HFFc6 (cell line): Measurements from ENCODE around the gene ZBED1. TPM values are rescaled to one million over a fixed set of nuclear protein-coding genes. Genes with fewer than 3 reads are reported as not detected.
"Not testable (repeated sequence)": the region's sequence is repeated elsewhere in the genome, so short reads cannot be mapped to it uniquely, and the experiment has no call there.

Source experiments
- DNase-seq: peaks from one replicate; pipeline ENCODE4 v3.0.0-alpha.2; 2018
- H3K27ac Mint-ChIP-seq: 2 replicates; pipeline ENCODE4 v1.8.0; 2020; ENCODE audit warnings: mild to moderate bottlenecking, mixed read lengths
- H3K27me3 Mint-ChIP-seq: 2 replicates; pipeline ENCODE4 v1.8.0; 2021; ENCODE audit warnings: mild to moderate bottlenecking, moderate library complexity, mixed read lengths; ENCODE audit not compliant: insufficient read depth
- H3K36me3 Mint-ChIP-seq: 2 replicates; pipeline ENCODE4 v1.8.0; 2021; ENCODE audit warnings: low read depth, mixed read lengths
- H3K4me1 Mint-ChIP-seq: 2 replicates; pipeline ENCODE4 v1.8.0; 2020; ENCODE audit warnings: low read depth, mixed read lengths
- H3K4me3 Mint-ChIP-seq: 2 replicates; pipeline ENCODE4 v1.8.0; 2020; ENCODE audit warnings: mild to moderate bottlenecking, moderate library complexity, mixed read lengths
- H3K9me3 Mint-ChIP-seq: 2 replicates; pipeline ENCODE4 v1.8.0; 2020; ENCODE audit warnings: mild to moderate bottlenecking, mixed read lengths
- CTCF ChIP-seq: fragments of 200-600 bp; sonication (generic); IDR thresholded peaks from 2 replicates; pipeline ENCODE4 v1.5.0; 2021; ENCODE audit warnings: antibody characterized with exemption, mild to moderate bottlenecking
- total RNA-seq, 6 experiments: library from RNA; stranded (reverse); fragmentation: NEBNext Ultra II Directional; extraction: Animal tissue kit (Norgen Biotek cat#: 25700); gene quantifications; 2 replicates in 1 of 6; 3 replicates in 5 of 6; pipeline ENCODE4 v1.2.3, GENCODE V29; 2021

ZBED1 gene
- total RNA-seq, 6 experiments from 2014 or later: 24.7 to 29.6 (median 25.6) TPM

- no peak for TF ChIP-seq CTCF
- peaks cover 22% of the 10 kb centered on the region for H3K27me3 Mint-ChIP-seq
These were observed 37.4 kb upstream of the ZBED1 start for GRCh38 chrX:2538031-2538757.

DNA sequence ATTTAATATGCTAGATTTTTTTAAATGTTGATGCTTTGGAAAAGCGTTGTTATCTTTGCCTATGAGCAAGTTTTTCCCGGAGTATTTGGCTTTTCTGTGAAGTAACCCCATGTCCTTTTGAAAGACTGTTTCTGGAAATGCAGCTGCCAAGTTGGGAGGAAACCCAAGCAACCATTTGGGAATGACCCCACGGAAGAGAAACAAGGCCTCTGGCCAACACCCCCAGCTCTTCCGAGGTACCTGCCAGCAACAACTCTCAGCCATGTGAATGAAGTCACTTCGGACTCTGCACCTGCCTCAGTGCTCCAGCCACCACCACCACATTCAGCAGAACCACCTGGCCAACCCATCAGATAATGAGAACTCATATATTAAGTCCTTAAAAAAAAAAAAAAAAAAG is 36.2 kb upstream of the ZBED1 start:
- TF ChIP-seq CTCF: no peak
- H3K27me3 Mint-ChIP-seq: peaks cover 23% of the 10 kb centered on the region

More at GRCh38 chrX:2538031-2538757, 37.4 kb upstream of the ZBED1 start:
- Mint-ChIP-seq H3K9me3 (no peaks in the 10 kb centered on the region), H3K4me1 (peaks cover 6% of the 10 kb centered on the region; the same call in 1 of the 2 replicates), H3K4me3 (no peak overlapping the region; the same call in 1 of the 2 replicates), H3K27ac (no peak overlapping the region), H3K36me3 (no peaks in the 10 kb centered on the region)
- no peak for DNase-seq

DNA sequence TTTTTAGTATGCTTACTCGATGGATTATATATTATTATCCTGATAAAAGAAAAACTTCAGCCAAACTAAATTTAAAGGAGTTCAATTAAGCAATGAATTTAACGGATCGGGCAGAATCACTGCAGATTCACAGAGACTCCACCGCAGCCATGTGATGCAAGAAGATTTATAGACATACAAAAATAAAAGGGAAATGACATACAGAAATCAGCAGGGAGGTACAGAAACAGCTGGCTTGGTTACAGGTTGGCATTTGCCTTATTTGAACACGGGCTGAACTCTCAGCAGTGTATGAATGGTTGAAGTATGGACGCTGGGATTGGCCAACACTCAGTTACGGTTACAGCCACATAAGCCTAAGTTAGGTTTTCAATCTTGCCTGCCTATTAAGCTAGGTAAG is 35.4 kb upstream of the ZBED1 start:
- Mint-ChIP-seq H3K9me3 (no peaks in the 10 kb centered on the region), H3K27me3 (peaks cover 23% of the 10 kb centered on the region), H3K4me3 (no peak overlapping the region), H3K4me1 (peaks cover 6% of the 10 kb centered on the region; the same call in 1 of the 2 replicates), H3K36me3 (no peaks in the 10 kb centered on the region), H3K27ac (no peak overlapping the region)
- TF ChIP-seq CTCF: no peak
- no peak for DNase-seq

More for the DNA sequence above, 36.2 kb upstream of the ZBED1 start:
- Mint-ChIP-seq H3K9me3 (no peaks in the 10 kb centered on the region), H3K27ac (no peak overlapping the region), H3K36me3 (no peaks in the 10 kb centered on the region), H3K4me1 (peaks cover 6% of the 10 kb centered on the region; the same call in 1 of the 2 replicates), H3K4me3 (no peak overlapping the region)
- no peak for DNase-seq

GRCh38 chrX:2534261-2535021 is 33.7 kb upstream of the ZBED1 start:
- H3K27me3 Mint-ChIP-seq: peaks cover 25% of the 10 kb centered on the region
- not testable (repeated sequence) for H3K4me1 Mint-ChIP-seq, DNase-seq, H3K36me3 Mint-ChIP-seq, H3K27ac Mint-ChIP-seq, H3K9me3 Mint-ChIP-seq, H3K4me3 Mint-ChIP-seq

DNA sequence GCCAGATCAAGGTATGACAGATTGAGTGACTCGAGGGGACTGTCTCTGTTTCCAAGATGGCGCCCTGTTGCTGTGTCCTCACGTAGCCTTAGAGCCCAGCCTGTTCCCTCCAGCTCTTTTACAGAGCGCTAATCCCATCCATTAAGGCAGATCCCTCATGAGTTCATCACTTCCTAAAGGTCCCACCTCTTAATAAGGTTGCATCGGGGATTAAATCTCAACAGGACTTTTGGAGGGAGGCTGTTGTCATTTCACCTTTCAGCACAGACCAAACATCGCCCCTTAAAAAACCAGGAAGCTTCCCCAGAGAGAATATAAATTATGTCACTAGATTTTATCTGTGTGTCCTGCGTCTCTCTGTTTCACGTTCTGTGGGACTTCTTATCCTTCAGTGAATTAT is 32.6 kb upstream of the ZBED1 start:
- H3K36me3 Mint-ChIP-seq: no peaks in the 10 kb centered on the region
- peaks cover 6% of the 10 kb centered on the region; the same call in 1 of the 2 replicates for H3K4me1 Mint-ChIP-seq
- H3K4me3 Mint-ChIP-seq: no peak overlapping the region
- TF ChIP-seq CTCF: no peak
- DNase-seq: no peak
- peaks cover 20% of the 10 kb centered on the region for H3K27me3 Mint-ChIP-seq
- H3K9me3 Mint-ChIP-seq: no peaks in the 10 kb centered on the region
- H3K27ac Mint-ChIP-seq: no peak overlapping the region

- no peak for DNase-seq
- no peak overlapping the region for H3K27ac Mint-ChIP-seq
- no peaks in the 10 kb centered on the region for H3K4me1 Mint-ChIP-seq
- no peaks in the 10 kb centered on the region; the same call in 1 of the 2 replicates for H3K36me3 Mint-ChIP-seq
- no peaks in the 10 kb centered on the region for H3K9me3 Mint-ChIP-seq
- H3K4me3 Mint-ChIP-seq: no peak overlapping the region
- H3K27me3 Mint-ChIP-seq: peaks cover 21% of the 10 kb centered on the region
- no peak for TF ChIP-seq CTCF
These were observed 25.6 kb upstream of the ZBED1 start for GRCh38 chrX:2526390-2526789.
